Prostate gland (tissue), 2 donors: ENCODE results near the gene DTX4.

Experiments
- CTCF ChIP-seq, 4 experiments: fragments of 200-600 bp in 2 of 4; fragments of 450-650 bp in 2 of 4; sonication (generic) in 2 of 4; IDR thresholded peaks; 1 replicate in 3 of 4; 2 replicates in 1 of 4; pipeline ENCODE4 v1.5.1; 2016 to 2019; ENCODE audit warnings: antibody characterized with exemption in 4 of 4, mild to moderate bottlenecking in 2 of 4, moderate library complexity in 2 of 4
- POLR2A ChIP-seq: fragments of 450-650 bp; IDR thresholded peaks from one replicate; pipeline ENCODE4 v1.6.1; 2016; ENCODE audit warnings: antibody characterized with exemption, mild to moderate bottlenecking

GRCh38 chr11:59144579-59145345 lies 27.2 kb upstream of the DTX4 start:
- TF ChIP-seq POLR2A (peak; percentile 38), CTCF (IDR thresholded peaks at IDR 0.05) (peak in 1 of 4 experiments; percentile 14)
